ENCODE results near the gene ZFP30. TPM values are rescaled to one million over a fixed set of nuclear protein-coding genes. Genes with fewer than 3 reads are reported as not detected.

ZFP30 gene
- total RNA-seq, 1 donor from 2014 or later: 15.0 TPM

DNA sequence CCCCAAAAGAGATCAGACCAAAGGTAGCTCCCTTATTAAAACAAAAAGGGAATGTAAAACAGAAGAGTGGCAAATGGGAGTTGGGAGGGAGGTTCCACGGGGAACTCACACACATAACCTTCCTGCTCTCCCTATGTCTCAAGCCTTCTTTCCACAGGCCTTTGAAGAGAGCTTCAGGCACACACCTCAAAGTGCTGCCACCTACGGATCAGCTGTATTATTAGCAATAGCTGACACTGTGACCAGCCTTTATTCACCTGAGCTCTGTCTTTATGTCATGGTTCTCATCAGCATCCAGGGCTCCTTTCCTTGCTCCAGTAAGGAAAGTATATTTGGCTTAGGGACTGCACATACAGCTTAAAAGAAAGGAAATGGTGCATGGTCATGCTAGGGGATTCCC is 71.9 kb downstream of the ZFP30 start:
- DNase-seq (ENCODE audit: low read depth) (no peak), FAIRE-seq (no peak)
- TF ChIP-seq, protein P1, sequence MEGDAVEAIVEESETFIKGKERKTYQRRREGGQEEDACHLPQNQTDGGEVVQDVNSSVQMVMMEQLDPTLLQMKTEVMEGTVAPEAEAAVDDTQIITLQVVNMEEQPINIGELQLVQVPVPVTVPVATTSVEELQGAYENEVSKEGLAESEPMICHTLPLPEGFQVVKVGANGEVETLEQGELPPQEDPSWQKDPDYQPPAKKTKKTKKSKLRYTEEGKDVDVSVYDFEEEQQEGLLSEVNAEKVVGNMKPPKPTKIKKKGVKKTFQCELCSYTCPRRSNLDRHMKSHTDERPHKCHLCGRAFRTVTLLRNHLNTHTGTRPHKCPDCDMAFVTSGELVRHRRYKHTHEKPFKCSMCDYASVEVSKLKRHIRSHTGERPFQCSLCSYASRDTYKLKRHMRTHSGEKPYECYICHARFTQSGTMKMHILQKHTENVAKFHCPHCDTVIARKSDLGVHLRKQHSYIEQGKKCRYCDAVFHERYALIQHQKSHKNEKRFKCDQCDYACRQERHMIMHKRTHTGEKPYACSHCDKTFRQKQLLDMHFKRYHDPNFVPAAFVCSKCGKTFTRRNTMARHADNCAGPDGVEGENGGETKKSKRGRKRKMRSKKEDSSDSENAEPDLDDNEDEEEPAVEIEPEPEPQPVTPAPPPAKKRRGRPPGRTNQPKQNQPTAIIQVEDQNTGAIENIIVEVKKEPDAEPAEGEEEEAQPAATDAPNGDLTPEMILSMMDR (IDR thresholded peaks at IDR 0.05; ENCODE audit: insufficient read depth, low read length, severe bottlenecking): no peak
- Histone ChIP-seq H3K36me3 (ENCODE audit: control insufficient read depth, insufficient read depth, low read length) (peaks cover 5% of the 10 kb centered on the region), H3K4me3 (ENCODE audit: low read depth, low read length) (no peak overlapping the region), H3K27me3 (ENCODE audit: control insufficient read depth, insufficient read depth, low read length) (no peaks in the 10 kb centered on the region)

DNA sequence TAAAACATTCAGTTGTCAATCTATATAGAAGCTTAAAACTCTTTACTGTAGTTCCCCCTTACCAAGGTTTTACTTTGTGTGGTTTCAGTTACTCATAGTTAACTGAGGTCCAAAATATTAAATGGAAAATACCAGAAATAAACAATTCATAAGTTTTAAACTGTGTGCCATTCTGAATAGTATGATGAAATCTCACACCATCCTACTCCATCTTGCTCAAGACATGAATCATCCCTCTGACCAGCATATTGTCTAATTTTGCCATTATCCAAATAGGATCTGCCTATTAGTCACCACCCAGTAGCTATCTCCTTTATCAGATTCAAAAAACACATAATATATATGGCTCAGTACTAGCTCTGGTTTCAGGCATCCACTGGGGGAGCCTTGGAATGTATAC is 83.1 kb downstream of the ZFP30 start:
- Histone ChIP-seq H3K27me3 (ENCODE audit: control insufficient read depth, insufficient read depth, low read length) (no peaks in the 10 kb centered on the region), H3K36me3 (ENCODE audit: control insufficient read depth, insufficient read depth, low read length) (no peaks in the 10 kb centered on the region), H3K4me3 (ENCODE audit: low read depth, low read length) (no peak overlapping the region)
- no peak for FAIRE-seq
- DNase-seq (ENCODE audit: low read depth): peak; percentile 78
- TF ChIP-seq, protein P1 (IDR thresholded peaks at IDR 0.05; ENCODE audit: insufficient read depth, low read length, severe bottlenecking): no peak

DNA sequence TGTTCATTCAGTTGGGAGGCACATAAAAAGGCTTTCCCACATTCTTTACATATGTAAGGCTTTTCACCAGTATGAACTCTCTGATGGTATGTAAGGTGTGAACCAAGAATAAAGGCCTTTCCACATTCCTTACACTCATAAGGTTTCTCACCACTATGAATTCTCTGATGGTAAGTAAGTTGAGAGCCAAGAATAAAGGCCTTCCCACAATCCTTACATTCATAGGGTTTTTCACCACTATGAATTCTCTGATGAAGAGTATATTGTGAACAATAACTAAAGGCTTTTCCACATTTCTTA is 89.9 kb downstream of the ZFP30 start:
- Histone ChIP-seq H3K27me3 (ENCODE audit: control insufficient read depth, insufficient read depth, low read length) (no peaks in the 10 kb centered on the region), H3K36me3 (ENCODE audit: control insufficient read depth, insufficient read depth, low read length) (no peaks in the 10 kb centered on the region), H3K4me3 (ENCODE audit: low read depth, low read length) (no peak overlapping the region)
- no peak for FAIRE-seq
- DNase-seq (ENCODE audit: low read depth): no peak
- TF ChIP-seq, protein P1 (IDR thresholded peaks at IDR 0.05; ENCODE audit: insufficient read depth, low read length, severe bottlenecking): no peak

DNA sequence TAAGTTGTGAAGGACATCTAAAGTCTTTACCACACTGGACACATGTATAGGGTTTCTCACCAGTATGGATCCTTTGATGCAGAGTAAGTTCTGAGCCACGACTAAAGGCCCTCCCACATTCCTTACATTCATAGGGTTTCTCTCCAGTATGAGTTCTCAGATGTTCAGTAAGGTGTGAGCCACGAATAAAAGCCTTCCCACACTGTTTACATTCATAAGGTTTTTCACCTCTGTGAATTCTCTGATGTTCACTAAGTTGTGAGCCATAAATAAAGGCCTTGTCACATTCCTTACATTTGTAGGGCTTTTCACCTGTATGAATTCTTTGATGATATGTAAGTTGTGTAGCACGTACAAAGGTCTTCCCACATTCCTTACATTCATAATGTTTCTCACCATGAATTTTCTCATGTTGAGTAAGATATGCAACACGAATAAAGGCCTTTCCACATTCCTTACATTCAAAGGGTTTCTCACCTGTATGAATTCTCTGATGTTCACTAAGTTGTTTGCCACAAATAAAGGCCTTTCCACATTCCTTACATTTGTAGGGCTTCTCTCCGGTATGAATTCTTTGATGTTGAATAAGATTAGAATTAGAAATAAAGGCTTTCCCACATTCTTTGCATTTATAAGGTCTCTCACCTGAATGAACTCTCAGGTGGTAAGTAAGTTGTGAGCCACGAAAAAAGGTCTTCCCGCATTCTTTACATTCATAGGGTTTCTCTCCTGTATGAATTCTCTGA is 90.5 kb downstream of the ZFP30 start:
- H3K36me3 ChIP-seq (ENCODE audit: control insufficient read depth, insufficient read depth, low read length): no peaks in the 10 kb centered on the region

More for the DNA sequence above, 90.5 kb downstream of the ZFP30 start:
- TF ChIP-seq, protein P1 (IDR thresholded peaks at IDR 0.05; ENCODE audit: insufficient read depth, low read length, severe bottlenecking): no peak
- Histone ChIP-seq H3K27me3 (ENCODE audit: control insufficient read depth, insufficient read depth, low read length) (no peaks in the 10 kb centered on the region), H3K4me3 (ENCODE audit: low read depth, low read length) (no peak overlapping the region)
- DNase-seq (ENCODE audit: low read depth) (no peak), FAIRE-seq (no peak)

Other genes with a start within 250 kb of the ZFP30 start
- 2.6 and 2.8 TPM in 2 replicates for gene ZNF569, start 188.0 kb downstream of the ZFP30 start, total RNA-seq
- gene ZNF570, start 186.1 kb downstream of the ZFP30 start, total RNA-seq: 4.4 and 5.8 TPM in 2 replicates
- gene ZNF793, start 148.5 kb downstream of the ZFP30 start, total RNA-seq: 1.8 and 3.6 TPM in 2 replicates
- 3.9 and 9.0 TPM in 2 replicates for gene ZNF571, start 60.7 kb downstream of the ZFP30 start, total RNA-seq
- under 0.01 and 0.13 TPM in 2 replicates for gene ZNF540, start 60.6 kb downstream of the ZFP30 start, total RNA-seq
- 5.5 and 8.7 TPM in 2 replicates for gene ZNF607, start 64.3 kb upstream of the ZFP30 start, total RNA-seq
- 3.3 and 6.6 TPM in 2 replicates for gene ZNF573, start 124.1 kb upstream of the ZFP30 start, total RNA-seq